GM21447 (cell line): ENCODE results near the gene ITPR1.

Experiments
- ATAC-seq: cut with Tn5 transposase; IDR thresholded peaks from one replicate; pipeline ENCODE4 v1.9.1; 2021; ENCODE audit not compliant: unreplicated experiment

Gene ITPR1

DNA sequence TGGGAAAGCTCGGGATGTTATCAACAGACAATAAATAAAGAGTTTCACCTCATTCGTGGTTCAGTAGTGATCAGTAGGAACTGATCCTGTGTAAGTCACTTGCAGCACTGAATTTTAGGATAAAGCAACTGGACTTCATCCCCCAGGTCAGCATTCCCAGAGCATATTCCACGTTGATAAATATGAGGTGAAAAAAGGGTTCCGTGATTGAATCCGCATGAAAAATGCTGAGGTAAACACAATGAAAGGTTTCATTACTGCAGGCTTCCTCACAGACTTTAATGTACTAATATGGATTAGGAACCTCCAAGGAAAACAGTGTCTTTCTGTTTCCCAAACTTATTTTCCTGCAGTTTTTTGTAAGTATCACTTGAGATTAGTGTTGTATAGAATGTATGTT, 308.7 kb downstream of the ITPR1 start:
- no peak for ATAC-seq

DNA sequence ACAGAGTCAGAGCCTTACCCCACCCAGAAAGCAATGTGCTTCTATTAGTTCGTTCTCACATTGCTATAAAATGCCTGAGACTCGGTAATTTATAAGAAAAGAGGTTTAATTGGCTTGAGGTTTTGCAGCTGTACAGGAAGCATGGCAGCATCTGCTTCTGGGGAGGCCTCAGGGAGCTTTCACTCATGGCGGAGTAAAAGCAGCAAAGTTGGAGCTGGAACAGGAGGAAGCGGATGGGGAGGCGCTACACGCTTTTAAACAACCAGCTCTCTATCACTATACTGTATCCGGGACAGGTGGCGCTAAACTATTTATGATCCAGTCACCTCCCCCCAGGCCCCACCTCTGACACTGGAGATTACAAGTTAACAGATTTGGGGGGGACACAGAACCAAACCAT, 309.8 kb downstream of the ITPR1 start:
- ATAC-seq: no peak

DNA sequence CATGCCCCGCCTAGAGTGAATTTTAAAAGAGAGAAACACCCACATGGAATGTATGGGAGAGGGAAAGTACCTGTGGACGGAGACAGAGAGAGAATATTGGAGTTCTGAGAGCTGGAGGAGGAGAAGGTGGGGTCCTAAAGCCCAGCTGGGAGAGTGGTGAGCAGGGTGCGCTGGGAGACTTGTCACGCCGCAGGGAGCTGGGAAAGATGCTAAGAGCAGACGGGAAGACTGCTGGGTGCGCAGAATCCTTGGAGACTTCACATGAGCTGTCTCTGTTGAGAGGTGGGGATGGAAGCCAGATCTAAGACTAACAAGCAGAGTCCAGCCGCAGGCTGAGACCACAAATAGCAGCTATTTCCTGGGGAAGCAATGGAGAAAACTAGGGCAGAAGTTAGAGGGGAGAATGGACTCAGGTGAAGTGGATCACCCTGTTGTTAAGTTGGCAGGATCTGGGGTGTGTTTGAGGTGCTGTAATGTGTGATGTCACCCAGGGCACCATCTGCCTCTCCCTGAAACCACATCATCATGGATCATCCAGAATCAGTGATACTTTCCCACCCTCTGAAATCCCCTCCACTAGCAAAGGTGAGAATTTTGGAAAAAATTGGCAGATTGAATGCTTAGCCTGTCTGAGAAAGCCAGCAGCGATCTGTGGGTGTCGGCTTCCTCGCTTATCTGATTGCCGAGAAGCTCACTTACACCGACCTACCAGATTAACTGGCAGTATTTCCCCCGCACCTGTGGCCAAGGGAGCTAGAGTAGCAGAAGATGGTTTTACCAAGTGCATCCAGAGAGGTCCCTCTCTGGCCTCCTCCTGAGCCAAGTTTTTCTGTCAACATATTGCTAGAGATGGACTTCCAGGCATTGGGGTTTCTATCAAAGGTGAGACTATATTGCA, 311.3 kb downstream of the ITPR1 start:
- no peak for ATAC-seq

DNA sequence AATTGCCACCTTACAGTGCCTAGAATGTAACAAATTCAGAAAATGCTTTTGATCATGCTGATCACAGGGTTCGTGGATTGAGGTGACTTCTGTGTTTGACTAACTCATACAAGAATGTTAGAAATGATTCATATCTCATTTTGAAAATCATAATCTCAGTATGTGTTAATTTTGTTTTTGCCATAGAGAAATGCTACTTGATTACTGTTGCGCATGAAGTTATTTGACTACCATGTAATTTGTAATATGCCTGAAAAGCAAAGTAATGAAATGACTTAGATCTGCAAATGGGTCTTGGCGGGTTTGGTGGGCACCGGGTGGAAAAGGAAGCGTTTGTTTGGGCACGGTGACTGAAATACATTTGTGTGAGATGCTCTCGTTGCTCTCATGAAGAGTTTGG, 312.5 kb downstream of the ITPR1 start:
- ATAC-seq: no peak

DNA sequence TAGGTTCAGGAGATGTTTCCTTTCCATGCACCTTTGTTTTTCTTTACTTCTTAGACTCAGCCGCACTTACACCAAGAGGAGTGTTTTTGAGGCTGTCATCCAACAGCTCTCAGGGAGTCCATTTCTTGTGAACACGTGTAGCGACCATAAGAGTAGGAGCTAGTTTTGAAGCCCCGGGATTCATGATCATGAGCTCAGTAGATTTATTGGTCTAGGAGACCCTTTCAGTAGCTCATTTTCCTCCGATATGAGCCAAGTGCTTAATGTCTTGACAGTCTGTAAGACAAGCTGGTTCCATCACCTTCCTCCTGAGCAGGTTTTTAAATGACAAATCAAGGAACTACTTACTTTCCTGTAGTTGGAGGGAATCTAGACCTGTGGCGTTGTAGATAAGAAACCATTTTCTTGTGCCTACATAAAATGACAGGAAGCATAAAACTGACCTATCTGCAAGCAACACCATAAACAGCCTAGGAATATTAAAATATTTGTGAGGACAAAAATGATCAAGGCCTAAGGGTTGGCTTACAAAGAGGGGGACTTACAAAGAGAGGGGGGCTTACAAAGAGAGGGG, 313.5 kb downstream of the ITPR1 start:
- ATAC-seq: no peak

DNA sequence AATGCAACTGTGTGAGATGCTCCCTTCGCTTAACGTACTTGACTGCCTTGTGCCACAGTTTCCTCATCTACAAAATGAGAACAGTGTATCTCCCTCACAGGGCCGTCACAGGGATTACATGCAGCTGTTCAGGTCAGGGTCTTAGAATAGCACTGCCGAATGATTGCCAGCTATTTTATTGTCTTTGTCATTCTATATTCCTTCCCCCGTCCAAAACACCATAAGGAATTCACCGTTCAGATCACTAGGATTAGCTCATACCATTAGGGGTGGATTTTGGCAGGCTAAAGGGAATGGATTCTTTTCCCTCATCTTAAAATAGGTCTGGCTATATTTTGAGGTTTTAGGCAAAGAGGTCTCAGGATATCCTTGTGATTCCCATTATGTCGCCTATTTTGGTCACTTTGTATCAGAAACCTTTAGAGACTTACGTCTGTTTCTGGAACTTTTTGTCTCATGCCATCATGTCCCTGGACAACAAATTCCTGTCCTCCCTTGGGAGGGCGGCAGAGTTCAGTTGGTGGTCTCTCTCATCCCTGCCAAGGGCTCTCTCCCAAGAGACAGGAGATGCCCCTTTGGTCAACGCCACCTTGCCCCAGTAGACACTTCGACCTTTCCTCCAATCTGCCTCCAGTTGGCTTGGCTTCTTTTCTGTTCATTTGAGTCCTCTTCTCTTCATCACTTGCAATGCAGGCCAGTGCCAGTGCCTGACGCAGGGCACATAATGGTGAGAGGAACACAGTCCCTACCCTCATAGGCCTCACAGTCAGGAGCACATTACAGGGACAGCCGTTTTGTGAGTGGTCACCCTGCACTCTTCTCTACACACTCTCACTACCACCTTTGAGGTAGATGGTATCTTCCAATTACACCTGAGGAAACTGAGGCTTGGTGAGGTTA, 314.5 kb downstream of the ITPR1 start:
- ATAC-seq: no peak

DNA sequence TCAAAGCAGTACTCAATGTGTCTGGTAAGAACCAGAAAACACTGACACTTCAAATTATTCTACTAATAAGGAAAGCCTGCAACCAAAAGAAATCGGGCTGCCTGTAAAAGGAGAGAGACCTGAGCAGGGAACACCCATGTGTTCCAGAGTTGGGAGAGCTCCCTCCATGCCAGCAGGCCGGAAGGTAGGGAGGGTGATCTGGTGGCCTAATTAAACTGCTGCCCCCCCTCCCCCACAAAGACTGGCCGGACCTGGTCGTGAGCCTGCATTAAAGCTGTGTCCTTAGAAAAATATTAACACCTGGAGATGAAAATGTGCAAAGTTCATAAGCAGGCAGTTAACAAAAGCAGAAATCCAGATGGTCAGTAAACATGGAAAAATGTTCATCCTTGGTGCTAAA, 315.5 kb downstream of the ITPR1 start:
- ATAC-seq: no peak

DNA sequence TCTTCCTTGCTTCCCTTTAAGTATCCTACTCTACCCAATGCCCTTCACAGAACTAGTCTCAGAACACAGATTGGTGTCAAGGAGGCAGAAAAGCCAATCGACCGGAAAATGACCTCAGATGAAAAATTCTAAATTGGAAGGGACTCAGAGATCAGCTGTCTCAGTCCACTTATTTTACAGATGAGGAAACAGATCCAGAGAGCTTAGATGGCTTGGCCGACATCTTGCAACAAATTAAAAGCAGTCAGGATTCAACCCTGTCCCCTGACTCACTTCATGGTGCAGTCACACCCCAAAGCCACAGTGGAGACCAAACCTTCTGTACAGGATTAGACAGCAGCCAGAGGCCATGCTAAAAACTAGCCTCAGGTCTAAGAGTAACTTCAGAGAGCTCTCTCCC, 316.8 kb downstream of the ITPR1 start:
- no peak for ATAC-seq

DNA sequence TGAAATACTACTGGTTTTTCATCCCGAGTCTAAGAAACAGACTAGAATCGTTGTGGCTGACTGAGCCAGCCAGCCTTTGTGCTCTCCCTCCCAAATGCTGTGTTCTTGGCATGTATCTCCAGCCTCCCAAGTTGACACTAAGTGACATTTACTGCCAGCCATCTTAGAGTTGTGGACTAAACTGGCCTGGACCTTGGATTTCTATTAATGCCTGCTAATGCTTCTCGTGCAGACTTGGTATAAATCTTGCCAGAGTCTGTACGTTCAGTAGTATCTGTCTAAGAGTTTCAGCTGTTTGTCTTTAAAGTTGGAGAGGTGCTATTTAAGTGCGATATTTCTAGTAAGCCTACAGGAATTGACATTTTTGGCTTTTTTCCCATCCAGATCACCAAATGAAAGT, 319.4 kb downstream of the ITPR1 start:
- no peak for ATAC-seq

DNA sequence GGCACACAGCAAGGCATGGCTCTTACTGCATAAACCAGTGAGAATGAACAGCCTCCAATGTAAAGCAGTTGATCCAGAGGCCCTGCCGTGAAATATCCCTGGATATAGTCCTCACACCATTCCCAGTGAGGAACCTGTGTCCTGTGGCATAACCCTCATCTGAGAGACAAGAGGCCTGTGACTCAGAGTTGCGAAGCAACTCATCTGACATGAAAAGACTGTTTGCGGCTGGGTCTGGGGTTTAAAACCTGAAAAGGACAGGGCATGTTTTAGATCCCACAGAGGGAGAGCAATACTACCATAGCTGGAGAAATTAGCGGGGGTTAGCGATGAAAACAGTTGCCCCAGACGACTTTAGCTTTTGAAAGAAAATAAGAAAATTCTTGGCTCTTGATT, 320.8 kb downstream of the ITPR1 start:
- no peak for ATAC-seq

DNA sequence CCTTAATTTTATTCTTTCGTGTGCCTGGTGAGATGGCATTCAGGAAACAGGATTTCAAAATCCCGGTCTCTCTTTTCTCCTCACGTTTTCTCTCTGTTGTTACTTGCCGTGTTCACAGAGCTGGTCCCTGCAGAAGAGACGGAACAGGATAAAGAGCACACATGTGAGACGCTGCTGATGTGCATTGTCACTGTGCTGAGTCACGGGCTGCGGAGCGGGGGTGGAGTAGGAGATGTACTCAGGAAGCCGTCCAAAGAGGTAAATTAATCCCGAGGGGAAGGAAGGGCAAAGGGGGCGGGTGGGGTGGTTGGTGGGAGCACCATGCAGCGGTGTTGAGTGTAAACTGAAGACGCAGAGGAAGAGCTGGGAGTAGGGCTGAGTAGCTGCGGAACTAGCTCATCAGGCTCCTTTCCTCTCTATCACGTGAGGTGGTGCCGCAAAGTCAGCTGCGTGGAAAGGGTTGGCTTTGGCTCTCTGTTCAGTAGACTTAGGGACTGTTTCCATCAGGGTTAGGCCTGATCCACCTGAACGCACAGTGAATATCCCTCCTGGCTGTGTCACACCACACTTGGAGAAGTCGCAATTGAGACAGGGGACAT, 321.3 kb downstream of the ITPR1 start:
- no peak for ATAC-seq

DNA sequence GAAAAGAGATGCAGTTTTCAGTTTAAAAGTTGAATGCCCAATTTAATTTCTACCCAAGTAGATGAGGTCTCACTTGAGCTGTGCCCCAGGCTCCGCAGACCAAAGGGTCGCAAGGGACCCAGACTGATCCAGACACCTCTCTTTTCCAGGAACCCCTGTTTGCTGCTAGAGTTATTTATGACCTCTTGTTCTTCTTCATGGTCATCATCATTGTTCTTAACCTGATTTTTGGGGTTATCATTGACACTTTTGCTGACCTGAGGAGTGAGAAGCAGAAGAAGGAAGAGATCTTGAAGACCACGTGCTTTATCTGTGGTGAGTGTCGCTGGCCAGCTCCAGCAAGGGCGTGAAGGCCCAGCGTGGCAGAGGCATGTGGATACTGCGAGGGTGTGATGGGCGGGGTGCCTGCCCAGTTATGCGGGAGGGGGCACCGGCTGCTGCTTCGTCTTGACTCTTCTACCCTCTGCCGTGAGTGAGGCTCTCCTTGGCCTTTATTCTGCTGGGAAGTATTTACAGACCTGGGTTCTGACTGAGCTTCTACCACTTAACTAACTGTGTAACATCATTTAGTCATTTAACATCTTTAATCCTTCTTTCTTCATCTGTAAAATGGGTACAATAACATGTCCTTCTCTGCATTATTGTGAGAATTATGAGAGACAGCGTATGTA, 321.9 kb downstream of the ITPR1 start:
- no peak for ATAC-seq

DNA sequence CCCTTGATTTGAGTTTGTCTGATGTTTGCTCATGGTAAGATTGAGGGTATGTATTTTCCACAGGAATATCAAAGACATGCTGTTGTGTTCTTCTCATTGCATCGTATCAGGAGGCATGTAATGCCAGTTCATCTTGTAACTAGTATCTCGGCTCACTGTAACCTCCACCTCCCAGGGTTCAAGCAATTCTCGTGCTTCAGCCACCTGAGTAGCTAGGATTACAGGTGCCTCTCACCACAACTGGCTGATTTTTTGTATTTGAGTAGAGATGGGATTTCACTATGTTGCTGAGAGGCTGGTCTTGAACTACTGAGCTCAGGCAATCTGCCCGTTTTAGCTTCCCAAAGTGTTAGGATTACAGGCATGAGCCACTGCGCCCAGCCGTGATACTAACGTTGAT, 323.2 kb downstream of the ITPR1 start:
- no peak for ATAC-seq

DNA sequence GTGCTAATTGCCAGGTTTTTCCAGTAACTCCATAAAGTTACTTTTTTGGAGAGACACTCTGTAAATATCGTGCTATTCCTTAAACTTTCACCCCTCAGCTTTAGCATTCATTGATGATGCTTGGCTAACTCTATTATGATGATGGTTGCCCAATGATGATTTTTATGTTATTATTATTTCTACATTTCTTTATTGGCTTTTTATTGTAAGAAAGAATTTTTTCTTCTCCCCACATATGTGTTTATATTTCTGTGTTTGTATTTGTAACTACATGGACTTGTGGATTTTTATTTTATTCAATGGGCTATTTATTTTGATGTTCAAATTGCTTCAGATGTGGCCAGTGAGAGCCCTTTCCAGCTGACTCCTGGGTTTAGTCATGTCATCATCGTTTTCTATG, 323.6 kb downstream of the ITPR1 start:
- no peak for ATAC-seq

DNA sequence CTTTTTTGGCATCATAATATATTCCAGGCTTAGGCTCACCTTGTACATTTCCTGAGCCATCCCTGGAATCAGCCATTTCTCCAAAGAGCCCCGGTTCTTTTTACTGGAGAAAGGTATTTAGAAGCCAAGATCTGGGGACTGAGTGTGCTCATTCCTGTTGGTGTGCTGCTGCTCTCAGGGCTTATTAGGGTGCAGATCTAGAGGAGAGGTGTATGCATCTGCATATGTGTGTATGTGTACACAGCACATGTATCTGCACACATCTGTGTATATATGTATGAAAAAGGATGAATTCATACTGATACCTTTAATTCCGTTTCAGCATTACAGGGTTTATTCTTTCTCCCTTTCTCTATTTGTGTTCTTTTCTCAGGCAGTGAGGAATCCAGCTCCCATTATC, 324.0 kb downstream of the ITPR1 start:
- ATAC-seq: no peak

DNA sequence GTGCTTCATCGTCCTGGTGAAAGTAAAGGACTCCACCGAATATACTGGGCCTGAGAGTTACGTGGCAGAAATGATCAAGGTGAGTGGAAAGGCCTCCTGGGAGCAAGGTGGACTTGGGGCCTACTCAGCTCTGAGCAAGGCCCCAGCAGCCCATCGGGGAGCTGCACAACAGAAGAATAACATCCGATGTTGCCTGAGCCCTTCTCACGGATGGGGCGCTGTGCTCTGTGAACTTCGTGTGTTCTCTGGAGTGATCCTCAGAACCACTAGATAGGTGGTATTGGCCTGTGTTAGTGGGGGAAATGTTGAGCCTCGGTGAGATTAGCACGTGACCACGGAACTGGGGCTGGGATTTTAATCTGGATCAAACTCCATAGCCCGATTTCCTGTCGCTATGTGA, 325.0 kb downstream of the ITPR1 start:
- no peak for ATAC-seq

DNA sequence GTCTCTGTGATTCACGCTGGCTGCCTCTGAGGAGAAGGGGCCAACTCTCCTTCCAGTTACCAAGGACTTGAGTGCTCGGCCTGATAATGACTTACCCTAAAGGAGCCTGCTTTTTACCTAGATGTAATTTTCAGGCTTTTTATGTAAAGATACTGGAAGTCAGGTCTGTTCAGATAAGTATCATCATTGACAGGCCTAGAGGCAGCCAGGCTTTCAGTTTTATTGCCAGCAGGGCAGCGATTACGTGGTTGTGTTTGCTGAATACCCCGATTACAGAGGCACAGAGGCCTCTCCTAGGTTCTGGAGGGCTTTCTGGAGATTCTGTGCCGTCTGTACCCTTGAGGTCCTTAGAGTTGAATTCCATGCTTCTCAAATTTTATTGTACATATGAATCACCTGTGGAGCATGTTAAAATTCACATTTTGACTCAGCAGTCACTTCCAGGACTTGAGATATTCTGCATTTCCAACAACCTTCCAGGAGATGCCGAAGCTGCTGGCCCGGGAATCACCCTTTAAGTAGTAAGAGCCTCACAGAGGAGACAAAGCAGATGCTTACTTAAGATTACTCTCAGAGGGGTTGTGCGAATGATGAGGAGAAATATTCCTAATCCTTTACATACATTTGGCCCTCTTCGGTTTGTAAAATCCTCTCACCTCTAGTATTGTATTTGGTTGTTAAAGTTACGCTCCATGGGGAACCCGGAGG, 326.0 kb downstream of the ITPR1 start:
- no peak for ATAC-seq

DNA sequence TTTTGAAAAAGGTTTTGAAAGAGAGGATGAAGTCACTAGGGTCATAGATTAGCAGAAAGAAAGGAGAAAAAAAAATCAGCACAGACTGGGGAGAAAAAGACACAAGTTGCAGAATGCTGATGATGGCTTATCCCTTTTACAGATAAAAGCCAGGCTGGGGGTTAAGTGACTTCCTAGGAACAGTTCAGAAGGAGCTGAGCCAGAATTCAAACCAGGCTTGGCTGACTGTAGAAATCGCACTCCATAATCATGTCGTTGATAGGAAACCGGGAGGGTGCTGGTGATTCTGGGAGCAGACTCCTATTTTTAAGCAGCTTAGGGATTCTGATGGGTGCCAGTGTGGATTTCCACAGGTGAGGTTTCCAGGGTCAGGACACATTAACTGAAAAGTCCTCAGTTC, 326.6 kb downstream of the ITPR1 start:
- ATAC-seq: no peak

DNA sequence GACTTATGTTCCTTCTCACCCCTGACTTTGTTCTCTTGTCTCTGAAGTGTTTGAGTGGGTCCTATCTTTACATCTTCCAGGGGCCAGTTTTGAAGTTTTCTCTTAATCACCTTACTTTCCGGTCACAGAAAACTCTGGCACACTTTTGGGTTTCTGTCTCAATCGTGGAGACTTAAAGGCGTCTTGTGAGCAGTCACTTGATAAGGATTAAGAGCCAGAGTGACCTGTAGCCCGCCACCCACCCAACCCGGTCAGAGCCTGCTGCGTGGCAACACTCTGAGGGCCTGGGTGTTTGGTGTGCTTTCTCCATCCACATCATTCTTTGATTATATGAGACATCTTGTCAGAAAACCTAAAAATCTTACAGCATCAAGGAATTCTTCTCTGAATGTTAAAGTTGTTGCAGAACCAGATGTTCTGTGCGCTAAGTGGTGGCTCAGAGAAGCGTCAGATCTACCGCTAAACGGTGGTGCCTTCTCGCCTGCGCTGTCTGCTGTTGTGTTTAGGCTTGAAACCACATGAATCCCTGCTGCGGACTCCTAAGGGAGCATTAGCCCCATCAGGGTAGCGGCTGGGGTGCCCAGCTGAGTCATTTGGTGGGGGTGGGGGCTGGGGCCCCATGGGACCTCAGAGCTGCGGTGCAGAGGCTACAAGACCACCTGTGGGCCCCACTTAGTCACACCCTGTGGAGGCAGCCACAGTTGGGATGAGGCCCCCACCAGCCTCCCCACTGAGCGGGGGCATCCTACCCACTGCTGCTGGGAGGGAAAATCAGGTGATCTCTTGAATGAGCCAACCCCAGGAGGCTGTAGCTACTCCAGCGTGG, 327.4 kb downstream of the ITPR1 start:
- no peak for ATAC-seq
